ENCODE data around the gene MRPS31.
A peak's percentile ranks its signal among the peaks of the same experiment; 100 is the strongest.

DNA sequence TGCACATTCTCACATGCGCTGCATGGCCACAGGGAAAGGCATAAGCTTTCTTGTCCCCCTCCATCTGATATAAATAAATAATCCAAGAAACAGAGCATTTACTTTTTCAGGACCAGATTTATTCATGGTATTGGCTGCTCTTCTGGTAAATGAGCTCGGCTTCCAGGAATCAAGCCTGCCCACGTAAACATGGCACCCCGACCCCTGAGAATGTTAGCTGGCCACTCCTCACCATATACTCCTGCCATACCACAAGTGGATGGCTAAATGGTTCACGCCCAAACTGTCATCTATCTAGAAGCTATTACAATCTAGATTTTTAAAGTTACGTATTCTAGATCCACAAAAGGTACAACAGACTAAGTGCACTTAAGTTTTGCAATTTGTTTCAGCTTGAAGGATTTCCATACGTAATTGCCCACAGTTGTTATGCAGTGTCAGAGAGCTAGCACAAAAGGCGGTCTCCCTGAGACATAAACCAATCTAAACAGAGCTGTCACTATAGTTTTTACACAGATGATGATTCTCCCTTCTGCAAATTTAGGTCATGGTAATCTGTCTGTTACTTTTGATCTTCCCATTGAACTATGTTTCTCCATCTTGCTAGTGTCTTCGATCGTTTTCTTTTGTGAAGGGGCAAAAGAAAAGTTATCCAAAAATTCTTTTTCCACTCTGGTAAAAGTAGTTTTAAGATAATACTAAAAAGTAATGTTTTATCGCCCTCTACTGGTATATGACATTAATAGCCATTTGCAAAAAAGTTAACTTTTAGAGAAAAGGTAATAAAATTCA lies 88.3 kb downstream of the MRPS31 start:
- TF ChIP-seq, protein P1, sequence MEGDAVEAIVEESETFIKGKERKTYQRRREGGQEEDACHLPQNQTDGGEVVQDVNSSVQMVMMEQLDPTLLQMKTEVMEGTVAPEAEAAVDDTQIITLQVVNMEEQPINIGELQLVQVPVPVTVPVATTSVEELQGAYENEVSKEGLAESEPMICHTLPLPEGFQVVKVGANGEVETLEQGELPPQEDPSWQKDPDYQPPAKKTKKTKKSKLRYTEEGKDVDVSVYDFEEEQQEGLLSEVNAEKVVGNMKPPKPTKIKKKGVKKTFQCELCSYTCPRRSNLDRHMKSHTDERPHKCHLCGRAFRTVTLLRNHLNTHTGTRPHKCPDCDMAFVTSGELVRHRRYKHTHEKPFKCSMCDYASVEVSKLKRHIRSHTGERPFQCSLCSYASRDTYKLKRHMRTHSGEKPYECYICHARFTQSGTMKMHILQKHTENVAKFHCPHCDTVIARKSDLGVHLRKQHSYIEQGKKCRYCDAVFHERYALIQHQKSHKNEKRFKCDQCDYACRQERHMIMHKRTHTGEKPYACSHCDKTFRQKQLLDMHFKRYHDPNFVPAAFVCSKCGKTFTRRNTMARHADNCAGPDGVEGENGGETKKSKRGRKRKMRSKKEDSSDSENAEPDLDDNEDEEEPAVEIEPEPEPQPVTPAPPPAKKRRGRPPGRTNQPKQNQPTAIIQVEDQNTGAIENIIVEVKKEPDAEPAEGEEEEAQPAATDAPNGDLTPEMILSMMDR (conservative IDR thresholded peaks at IDR 0.05) = peak; percentile 80
- TF ChIP-seq EZH2 (IDR thresholded peaks at IDR 0.05; ENCODE audit: low read depth) = no peak
